Activated naive CD8-positive, alpha-beta T cell treated with anti-CD3 and anti-CD28 coated beads, Interleukin-2, amount 50 U/mL, for 24 hours (primary cell): Measurements from ENCODE around the gene MEIOB.
A peak's percentile ranks its signal among the peaks of the same experiment; 100 is the strongest.

Experiments
- ATAC-seq: fragments of 150-1000 bp; cut with Tn5 transposase; one replicate; pipeline ENCODE4 v1.10.0; 2021
- DNase-seq: peaks from one replicate; pipeline ENCODE4 v3.0.0; 2021
- H3K27ac Mint-ChIP-seq: one replicate; pipeline ENCODE4 v1.8.0; 2021; ENCODE audit warnings: mild to moderate bottlenecking, mixed read lengths
- H3K27me3 Mint-ChIP-seq: one replicate; pipeline ENCODE4 v1.8.0; 2021; ENCODE audit warnings: mixed read lengths
- H3K36me3 Mint-ChIP-seq: one replicate; pipeline ENCODE4 v1.8.0; 2021; ENCODE audit warnings: low read depth, mixed read lengths
- H3K4me1 Mint-ChIP-seq: one replicate; pipeline ENCODE4 v1.8.0; 2021; ENCODE audit warnings: mixed read lengths
- H3K4me3 Mint-ChIP-seq: one replicate; pipeline ENCODE4 v1.8.0; 2021; ENCODE audit warnings: mild to moderate bottlenecking, moderate library complexity, mixed read lengths
- H3K9me3 Mint-ChIP-seq: one replicate; pipeline ENCODE4 v1.8.0; 2021; ENCODE audit warnings: mixed read lengths

Gene MEIOB

DNA sequence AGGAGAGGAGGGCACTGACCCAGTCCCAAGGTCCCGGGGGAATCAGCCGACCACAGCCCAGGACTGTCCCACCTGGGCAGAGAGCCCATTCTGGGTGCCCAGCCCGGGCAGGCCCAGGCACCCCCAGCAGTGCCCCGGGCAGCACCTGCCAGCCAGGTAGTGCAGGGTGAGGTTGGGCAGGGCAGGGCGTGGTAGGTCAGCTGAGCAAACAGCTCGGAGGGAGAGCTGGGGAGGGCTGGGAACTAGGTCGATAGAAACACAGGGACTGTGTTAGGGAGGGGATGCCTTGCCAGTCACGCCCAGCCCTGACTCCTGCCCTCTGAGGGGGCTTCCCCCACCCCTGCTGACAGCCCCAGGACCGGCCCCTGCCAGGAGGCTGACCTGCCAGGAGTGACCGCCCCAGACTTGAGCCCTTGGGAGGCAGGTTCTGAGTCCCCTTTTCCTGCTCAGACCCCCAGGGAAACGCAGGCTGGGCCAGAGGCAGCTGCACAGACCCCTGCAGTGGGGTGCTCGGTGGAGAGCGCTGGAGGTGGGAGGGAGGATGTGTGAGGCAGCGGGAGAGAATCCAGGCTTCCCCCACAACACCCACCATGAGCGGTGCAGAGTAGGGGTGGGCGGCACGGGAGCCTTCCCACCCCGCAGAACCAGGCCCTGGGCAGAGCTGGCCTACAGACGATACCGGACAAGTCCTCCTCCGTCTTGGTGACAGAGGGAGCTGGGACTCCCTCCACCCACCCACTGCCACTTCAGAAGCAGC is 41.5 kb upstream of the MEIOB start:
- ATAC-seq = peak; percentile 17
- Mint-ChIP-seq H3K36me3 (no peaks in the 10 kb centered on the region), H3K9me3 (no peaks in the 10 kb centered on the region), H3K4me1 (no peaks in the 10 kb centered on the region), H3K27ac (no peak overlapping the region), H3K4me3 (no peak overlapping the region), H3K27me3 (peaks cover 26% of the 10 kb centered on the region)
- no peak for DNase-seq

- DNase-seq (no peak), ATAC-seq (no peak)
- Mint-ChIP-seq H3K4me1 (no peaks in the 10 kb centered on the region), H3K27ac (no peak overlapping the region), H3K36me3 (no peaks in the 10 kb centered on the region), H3K27me3 (peaks cover 23% of the 10 kb centered on the region), H3K9me3 (no peaks in the 10 kb centered on the region), H3K4me3 (no peak overlapping the region)
Observed at GRCh38 chr16:1912215-1912543, 40.2 kb upstream of the MEIOB start.

GRCh38 chr16:1911467-1912214 is 39.7 kb upstream of the MEIOB start:
- Mint-ChIP-seq H3K4me3 (no peak overlapping the region), H3K9me3 (no peaks in the 10 kb centered on the region), H3K4me1 (no peaks in the 10 kb centered on the region), H3K36me3 (no peaks in the 10 kb centered on the region), H3K27ac (no peak overlapping the region), H3K27me3 (peaks cover 17% of the 10 kb centered on the region)
- DNase-seq (no peak), ATAC-seq (no peak)

DNA sequence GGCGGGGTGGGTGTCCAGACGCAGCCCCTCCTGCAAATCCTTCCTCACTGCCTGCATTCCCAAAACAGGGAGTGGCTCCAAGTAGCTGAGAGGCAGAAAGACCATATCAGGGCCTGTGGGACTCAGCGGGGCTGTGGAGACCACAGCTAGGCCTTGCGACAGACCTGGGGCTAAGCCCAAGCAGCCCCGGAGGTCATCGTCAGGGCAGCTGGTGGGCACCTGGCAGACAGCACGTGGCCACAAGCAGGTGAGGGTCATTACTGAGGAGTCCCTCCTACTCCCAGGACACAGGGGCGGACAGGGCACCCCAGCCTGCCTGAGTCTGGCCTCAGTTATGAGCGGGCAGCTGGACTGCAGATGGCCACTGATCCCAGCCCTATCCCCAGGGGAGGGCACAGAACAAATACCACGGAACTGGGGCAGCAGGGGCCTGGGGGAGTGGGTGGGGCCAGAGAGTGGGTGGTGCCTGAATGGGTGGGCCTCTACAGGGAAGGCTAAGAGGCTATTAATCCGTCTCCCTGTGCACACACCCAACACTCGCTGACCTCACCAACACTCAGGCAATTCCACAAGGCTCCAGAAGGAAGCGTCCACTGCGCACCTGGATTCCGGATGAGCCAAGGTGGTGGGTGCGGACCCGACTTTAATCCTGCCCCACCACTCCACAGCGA is 37.7 kb upstream of the MEIOB start:
- no peak for ATAC-seq
- H3K9me3 Mint-ChIP-seq = no peaks in the 10 kb centered on the region
- no peak overlapping the region for H3K27ac Mint-ChIP-seq

GRCh38 chr16:1908983-1909382 is 37.0 kb upstream of the MEIOB start:
- ATAC-seq (no peak), DNase-seq (no peak)
- Mint-ChIP-seq H3K27me3 (peaks cover 5% of the 10 kb centered on the region), H3K9me3 (no peaks in the 10 kb centered on the region), H3K27ac (no peak overlapping the region), H3K4me3 (no peak overlapping the region), H3K36me3 (no peaks in the 10 kb centered on the region), H3K4me1 (no peaks in the 10 kb centered on the region)

More for the DNA sequence above, 37.7 kb upstream of the MEIOB start:
- Mint-ChIP-seq H3K4me3 (no peak overlapping the region), H3K27me3 (peaks cover 5% of the 10 kb centered on the region), H3K36me3 (no peaks in the 10 kb centered on the region), H3K4me1 (no peaks in the 10 kb centered on the region)
- DNase-seq = no peak

DNA sequence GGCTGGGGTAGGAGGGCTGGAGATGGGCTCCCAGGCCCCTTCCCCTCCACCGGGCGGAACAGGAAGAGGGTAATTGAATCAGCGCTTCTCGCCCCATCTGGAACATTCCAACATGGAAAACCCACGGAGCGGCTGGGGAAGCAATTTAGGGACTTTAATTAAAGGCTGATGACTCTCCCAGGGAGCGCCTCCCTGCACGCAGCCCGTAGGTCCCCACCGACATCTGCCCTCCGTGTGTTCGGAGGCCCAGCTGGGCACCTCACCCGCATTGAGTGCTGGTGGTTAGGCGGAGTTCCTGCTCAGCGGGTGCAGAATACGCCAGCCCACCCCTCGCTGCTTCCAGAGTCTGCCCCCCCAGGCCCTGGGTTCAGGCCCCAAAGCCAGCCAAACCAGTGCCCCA is 36.2 kb upstream of the MEIOB start:
- DNase-seq (no peak), ATAC-seq (no peak)
- Mint-ChIP-seq H3K9me3 (no peaks in the 10 kb centered on the region), H3K4me3 (no peak overlapping the region), H3K27me3 (peaks cover 5% of the 10 kb centered on the region), H3K27ac (no peak overlapping the region), H3K36me3 (no peaks in the 10 kb centered on the region), H3K4me1 (no peaks in the 10 kb centered on the region)

DNA sequence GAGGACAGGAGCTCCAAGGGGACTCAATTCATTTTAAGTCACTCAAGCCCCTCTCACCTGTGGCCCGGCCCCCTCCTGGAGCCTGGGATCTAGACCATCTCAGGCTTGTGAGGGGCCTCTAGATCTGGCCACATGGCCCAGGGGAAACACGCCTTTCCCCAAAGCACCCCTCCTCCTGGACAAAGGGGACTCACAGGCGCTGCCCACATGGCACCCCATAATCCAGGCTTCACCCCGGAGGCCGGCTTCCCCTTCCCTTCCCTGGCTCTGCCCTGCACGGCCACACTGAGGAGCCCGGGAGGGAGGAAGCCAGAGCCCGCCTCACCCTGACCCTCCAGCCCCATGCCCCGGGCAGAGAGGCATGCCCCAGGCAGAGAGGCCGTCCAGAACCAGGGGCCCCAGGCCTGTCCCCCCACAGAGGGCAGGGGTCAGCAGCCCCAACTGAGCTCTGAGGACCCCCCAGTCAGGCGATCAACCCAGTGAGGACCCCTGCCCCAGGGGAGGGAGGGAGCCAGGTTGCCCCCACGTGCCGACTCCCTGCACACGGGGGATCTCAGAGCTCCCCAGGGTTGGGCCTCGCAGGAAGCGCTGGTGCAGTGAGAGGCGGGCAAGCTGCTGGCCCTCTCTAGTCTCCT is 35.4 kb upstream of the MEIOB start:
- Mint-ChIP-seq H3K9me3 (no peaks in the 10 kb centered on the region), H3K27me3 (peaks cover 5% of the 10 kb centered on the region), H3K27ac (no peak overlapping the region), H3K4me1 (no peaks in the 10 kb centered on the region), H3K36me3 (no peaks in the 10 kb centered on the region), H3K4me3 (no peak overlapping the region)
- DNase-seq (no peak), ATAC-seq (no peak)

DNA sequence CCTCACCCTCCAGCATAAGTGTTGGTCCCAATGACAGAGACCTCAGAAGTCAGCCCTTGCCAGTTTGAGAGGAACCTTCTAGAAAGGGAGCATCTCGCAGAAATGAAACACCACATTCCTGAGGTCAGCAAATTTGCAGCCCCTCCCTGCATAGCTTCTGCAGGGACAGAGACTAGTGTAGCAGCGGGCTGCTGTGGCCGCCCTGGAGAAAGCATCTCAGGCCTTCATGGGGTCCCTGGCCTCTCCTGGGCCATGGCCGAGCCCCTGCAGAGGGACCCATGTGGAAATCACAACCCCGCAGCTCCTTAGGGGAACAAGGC is 34.8 kb upstream of the MEIOB start:
- H3K9me3 Mint-ChIP-seq = no peaks in the 10 kb centered on the region
- H3K36me3 Mint-ChIP-seq = no peaks in the 10 kb centered on the region
- H3K4me3 Mint-ChIP-seq = no peak overlapping the region
- no peak for DNase-seq
- ATAC-seq = no peak
- H3K27ac Mint-ChIP-seq = no peak overlapping the region
- H3K4me1 Mint-ChIP-seq = no peaks in the 10 kb centered on the region
- peaks cover 5% of the 10 kb centered on the region for H3K27me3 Mint-ChIP-seq

DNA sequence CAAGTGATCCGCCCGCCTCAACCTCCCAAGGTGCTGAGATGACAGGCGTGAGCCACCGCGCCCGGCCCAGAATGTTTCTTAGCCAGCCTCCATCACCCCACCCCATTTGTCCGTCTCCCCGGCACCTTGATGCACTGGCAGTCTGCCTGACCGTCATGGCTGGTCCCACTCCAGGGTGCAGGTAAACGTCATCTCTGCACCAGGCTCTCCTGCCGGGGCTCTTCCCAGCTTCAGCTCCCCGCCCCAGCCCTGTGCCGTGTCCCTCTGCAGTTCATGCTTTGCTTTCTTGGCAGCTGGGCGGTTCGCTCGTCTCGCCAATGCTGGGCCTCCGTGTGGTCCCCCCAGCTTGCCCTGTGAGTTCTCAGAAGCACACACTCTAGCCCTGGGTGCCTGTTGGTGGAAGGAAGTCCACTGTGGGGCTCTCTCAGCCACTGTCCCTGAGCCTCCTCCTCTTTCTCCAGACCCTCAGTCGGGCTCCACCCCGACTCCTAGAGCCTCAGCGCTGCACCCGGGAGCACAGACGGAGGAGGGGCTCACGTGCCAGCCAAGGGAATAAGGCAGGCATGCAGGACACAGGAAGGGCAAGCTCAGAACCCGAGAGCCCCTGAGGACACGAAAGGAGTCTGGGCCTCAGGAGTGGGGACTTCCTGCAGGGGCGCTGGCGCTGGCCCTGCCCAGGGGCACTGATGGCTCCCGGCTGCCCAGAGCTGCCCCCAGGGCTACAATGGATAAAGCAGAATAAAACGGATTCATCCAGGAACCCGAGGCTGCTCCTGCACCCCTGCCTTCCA is 34.3 kb upstream of the MEIOB start:
- ATAC-seq (no peak), DNase-seq (no peak)
- H3K9me3 Mint-ChIP-seq = no peaks in the 10 kb centered on the region
- H3K27me3 Mint-ChIP-seq = peaks cover 5% of the 10 kb centered on the region
- H3K27ac Mint-ChIP-seq = no peak overlapping the region
- H3K4me3 Mint-ChIP-seq = no peak overlapping the region
- H3K4me1 Mint-ChIP-seq = no peaks in the 10 kb centered on the region
- H3K36me3 Mint-ChIP-seq = no peaks in the 10 kb centered on the region

DNA sequence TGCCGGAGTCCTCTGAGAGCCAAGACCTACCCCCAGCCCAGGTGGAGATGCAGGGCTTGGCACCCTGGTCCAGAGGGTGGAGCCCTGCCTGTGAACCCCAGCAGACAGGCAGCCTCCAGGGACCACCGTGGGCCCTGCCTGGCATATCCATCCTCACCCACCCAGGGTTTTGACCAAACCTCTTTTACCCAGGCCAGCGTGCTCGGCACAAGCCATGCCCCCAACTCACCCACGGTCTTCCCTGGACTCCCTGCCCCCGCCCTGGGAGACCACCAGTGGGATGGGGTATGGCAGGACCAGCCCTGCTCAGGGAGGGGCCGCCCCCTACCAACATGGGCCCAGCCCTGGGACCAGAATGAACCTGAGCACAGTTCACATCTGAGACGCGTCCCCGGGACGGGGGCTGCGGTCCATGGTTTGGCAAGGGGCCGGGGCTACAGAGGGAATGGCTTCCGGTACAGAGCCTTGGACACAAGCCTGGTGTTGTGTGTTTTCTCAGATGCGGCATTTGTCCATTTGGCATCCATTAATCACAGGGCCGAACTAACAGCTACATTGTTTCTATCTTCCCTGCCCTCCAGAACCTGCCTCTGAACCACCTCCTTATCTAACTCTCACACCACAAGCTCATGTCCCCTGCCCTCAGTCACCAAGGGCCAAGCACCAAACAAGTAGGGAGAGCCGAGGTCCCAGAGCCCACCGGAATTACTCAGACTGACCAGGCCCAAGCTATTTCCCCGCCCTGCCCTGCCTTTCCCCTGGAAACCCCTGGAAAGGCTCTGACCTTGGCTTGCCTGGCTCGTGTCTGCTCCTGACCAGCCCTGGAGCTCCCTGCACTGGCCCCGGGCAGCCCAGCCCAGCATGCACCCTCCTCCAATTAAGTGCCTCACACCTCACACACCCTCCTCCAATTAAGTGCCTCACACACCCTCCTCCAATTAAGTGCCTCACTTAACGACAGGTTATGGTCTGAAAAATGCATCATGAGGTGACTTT is 32.2 kb upstream of the MEIOB start:
- H3K4me3 Mint-ChIP-seq = no peak overlapping the region
- no peak overlapping the region for H3K27ac Mint-ChIP-seq
- ATAC-seq = no peak
- H3K27me3 Mint-ChIP-seq = peaks cover 5% of the 10 kb centered on the region
- no peaks in the 10 kb centered on the region for H3K9me3 Mint-ChIP-seq
- DNase-seq = no peak
- no peaks in the 10 kb centered on the region for H3K4me1 Mint-ChIP-seq
- no peaks in the 10 kb centered on the region for H3K36me3 Mint-ChIP-seq

- H3K27me3 Mint-ChIP-seq = peaks cover 3% of the 10 kb centered on the region
- no peaks in the 10 kb centered on the region for H3K9me3 Mint-ChIP-seq
- no peaks in the 10 kb centered on the region for H3K4me1 Mint-ChIP-seq
- H3K36me3 Mint-ChIP-seq = no peaks in the 10 kb centered on the region
- H3K27ac Mint-ChIP-seq = no peak overlapping the region
- DNase-seq (no peak), ATAC-seq (no peak)
- H3K4me3 Mint-ChIP-seq = no peak overlapping the region
Observed at GRCh38 chr16:1903220-1903574, 31.2 kb upstream of the MEIOB start.

- Mint-ChIP-seq H3K4me1 (no peaks in the 10 kb centered on the region), H3K36me3 (no peaks in the 10 kb centered on the region), H3K9me3 (no peaks in the 10 kb centered on the region), H3K27ac (no peak overlapping the region), H3K27me3 (peaks cover 3% of the 10 kb centered on the region), H3K4me3 (no peak overlapping the region)
- ATAC-seq = no peak
- no peak for DNase-seq
Observed at GRCh38 chr16:1902547-1903219, 30.7 kb upstream of the MEIOB start.

DNA sequence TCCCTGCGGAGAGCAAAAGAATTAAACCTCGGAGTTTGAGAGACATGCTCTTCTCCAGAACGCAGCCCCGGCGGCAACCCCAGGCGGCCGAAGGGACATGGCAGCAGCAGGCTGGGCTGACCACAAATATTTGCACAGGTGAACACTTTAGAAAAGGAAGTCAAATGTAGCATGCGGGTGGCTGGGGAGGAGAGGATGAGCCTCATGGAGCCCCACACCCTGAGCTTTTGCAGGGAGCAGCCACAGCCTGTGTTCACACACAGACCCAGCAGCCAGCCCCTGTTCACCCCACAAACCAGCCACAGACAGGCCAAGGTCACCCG is 28.4 kb upstream of the MEIOB start:
- Mint-ChIP-seq H3K27me3 (peaks cover 2% of the 10 kb centered on the region), H3K27ac (no peak overlapping the region), H3K36me3 (no peaks in the 10 kb centered on the region), H3K4me3 (no peak overlapping the region), H3K9me3 (no peaks in the 10 kb centered on the region), H3K4me1 (no peaks in the 10 kb centered on the region)
- no peak for ATAC-seq
- DNase-seq = no peak
